HG02610 (cell line): ENCODE measurements around the gene BCL2L14.

Experiments used
- ATAC-seq: cut with Tn5 transposase; IDR thresholded peaks from one replicate; pipeline ENCODE4 v1.9.1; 2021; ENCODE audit warnings: mild to moderate bottlenecking, moderate library complexity; ENCODE audit not compliant: unreplicated experiment

BCL2L14 gene

GRCh38 chr12:12070674-12071656 is at the start of gene BCL2L14:
Gene BCL2L14 (plus strand): TSS chr12:12070939. CDS start chr12:12079306, 8,367 bp downstream.
- ATAC-seq: peak; percentile 68

GRCh38 chr12:12022306-12022936 is 48.3 kb upstream of the BCL2L14 start:
- no peak for ATAC-seq

GRCh38 chr12:12023456-12023855 is 47.3 kb upstream of the BCL2L14 start:
- no peak for ATAC-seq

GRCh38 chr12:12024911-12025682 is 45.6 kb upstream of the BCL2L14 start:
- peak; percentile 84 for ATAC-seq

- no peak for ATAC-seq
Observed at GRCh38 chr12:12025799-12026386, 44.8 kb upstream of the BCL2L14 start.

GRCh38 chr12:12028668-12029402 is 41.9 kb upstream of the BCL2L14 start:
- ATAC-seq: no peak

- no peak for ATAC-seq
Observed at GRCh38 chr12:12029653-12030052, 41.1 kb upstream of the BCL2L14 start.

- no peak for ATAC-seq
Observed at GRCh38 chr12:12032260-12032791, 38.4 kb upstream of the BCL2L14 start.

- ATAC-seq: no peak
Observed at GRCh38 chr12:12032851-12033797, 37.6 kb upstream of the BCL2L14 start.

- no peak for ATAC-seq
Observed at GRCh38 chr12:12033824-12034223, 36.9 kb upstream of the BCL2L14 start.

GRCh38 chr12:12034344-12034743 is 36.4 kb upstream of the BCL2L14 start:
- no peak for ATAC-seq

GRCh38 chr12:12035229-12035628 is 35.5 kb upstream of the BCL2L14 start:
- ATAC-seq: no peak

GRCh38 chr12:12036901-12037300 is 33.8 kb upstream of the BCL2L14 start:
- ATAC-seq: no peak

GRCh38 chr12:12039897-12040296 is 30.8 kb upstream of the BCL2L14 start:
- no peak for ATAC-seq

GRCh38 chr12:12046401-12046800 is 24.3 kb upstream of the BCL2L14 start:
- no peak for ATAC-seq

- ATAC-seq: no peak
Observed at GRCh38 chr12:12047682-12048081, 23.1 kb upstream of the BCL2L14 start.

- ATAC-seq: no peak
Observed at GRCh38 chr12:12048266-12048665, 22.5 kb upstream of the BCL2L14 start.

- ATAC-seq: no peak
Observed at GRCh38 chr12:12048714-12049113, 22.0 kb upstream of the BCL2L14 start.

- no peak for ATAC-seq
Observed at GRCh38 chr12:12051668-12052067, 19.1 kb upstream of the BCL2L14 start.
